ENCODE measurements around the gene COBL.

The COBL gene

GRCh38 chr7:51250512-51250911 is 66.1 kb downstream of the COBL start:
- no peak for DNase-seq

DNA sequence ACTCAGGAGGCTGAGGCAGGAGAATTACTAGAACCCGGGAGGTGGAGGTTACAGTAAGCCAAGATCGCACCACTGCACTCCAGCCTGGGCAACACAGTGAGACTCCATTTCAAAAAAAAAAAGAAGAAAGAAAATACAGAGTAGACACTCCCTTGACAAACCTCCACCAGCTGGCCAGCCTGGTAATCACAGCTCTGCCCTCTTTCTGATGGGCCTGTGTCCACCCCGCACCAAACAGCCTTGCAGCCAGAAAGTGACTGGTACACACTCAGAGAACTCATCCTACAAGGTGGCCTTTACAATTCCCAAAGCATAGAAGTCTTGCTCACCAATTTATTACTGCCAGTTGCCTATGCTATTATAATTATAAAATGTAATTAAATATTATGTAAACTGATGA is 66.6 kb downstream of the COBL start:
- no peak for DNase-seq

GRCh38 chr7:51249187-51249945 is 67.2 kb downstream of the COBL start:
- no peak for DNase-seq

- peak; percentile 60 for DNase-seq
Observed at GRCh38 chr7:51246258-51247245, 70.1 kb downstream of the COBL start.

DNA sequence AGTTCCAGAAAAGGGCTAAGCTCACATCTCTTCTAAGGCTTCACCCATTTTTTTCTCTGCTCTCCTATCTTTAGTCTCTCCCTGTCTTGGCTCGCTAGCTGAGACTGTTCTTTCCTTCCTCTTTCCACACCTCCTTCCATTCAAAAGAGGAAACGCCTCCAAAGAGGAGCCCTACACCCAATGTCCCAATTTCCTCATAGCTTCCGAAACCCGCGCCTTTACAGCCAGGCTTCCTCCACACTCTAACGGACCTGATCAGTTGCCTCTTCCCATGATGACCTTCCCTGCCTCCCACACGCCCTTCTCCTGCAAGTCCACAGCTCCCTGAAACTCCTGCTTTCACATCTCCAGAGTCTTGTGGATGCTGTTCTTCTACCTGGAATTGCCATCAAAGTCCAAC is 71.7 kb downstream of the COBL start:
- no peak for DNase-seq

- DNase-seq, result no peak
Observed at GRCh38 chr7:51244053-51244452, 72.6 kb downstream of the COBL start.

DNA sequence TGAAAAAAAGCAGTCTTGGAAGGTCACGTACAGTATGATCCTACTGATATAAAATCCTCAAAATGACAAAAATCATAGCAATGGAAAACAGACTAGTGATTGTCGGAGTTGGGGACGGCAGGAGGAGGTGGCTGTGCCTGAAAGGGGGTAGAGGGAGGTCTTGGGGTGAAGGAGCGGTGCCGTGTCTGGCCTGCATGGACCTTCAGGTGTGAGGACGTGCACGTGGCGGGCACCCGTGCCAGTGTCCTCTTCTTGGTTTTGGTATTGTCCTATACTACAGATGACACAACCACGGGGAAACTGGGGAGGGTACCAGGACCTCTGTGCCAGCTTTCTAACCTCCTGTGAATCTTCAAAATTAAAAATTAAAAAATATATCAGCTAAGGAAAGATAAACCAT is 73.0 kb downstream of the COBL start:
- DNase-seq, result no peak

DNA sequence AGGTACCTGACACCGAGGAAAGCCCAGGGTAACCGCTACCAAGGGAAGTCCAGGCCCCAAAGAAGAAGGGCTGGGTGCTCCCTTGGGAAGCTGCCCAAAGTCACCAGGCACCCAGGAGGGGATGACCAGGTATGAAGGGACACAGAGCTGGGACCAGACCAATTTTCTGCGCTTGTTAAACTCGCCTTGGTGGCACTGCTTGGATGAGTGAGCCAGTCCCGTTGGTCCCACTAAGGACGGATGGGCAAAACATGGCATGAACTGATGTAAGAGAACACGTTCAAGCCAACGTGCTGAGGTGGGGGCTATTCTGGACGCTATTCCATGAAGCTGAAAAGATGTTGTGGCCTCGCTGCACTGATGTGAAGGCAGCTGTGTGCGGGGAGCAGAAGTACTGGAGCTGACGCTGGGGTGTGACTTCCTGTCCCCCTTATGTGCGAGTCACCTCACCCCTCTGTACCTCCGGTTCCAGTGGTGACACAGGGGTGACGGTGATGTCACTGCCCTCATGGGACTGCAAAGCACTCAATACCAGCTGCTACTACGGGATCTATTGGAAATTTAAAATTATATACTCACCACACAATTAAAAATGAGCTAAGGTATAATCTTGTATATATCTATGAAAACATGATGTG is 73.6 kb downstream of the COBL start:
- no peak for DNase-seq

GRCh38 chr7:51242007-51242691 is 74.5 kb downstream of the COBL start:
- no peak for DNase-seq

DNA sequence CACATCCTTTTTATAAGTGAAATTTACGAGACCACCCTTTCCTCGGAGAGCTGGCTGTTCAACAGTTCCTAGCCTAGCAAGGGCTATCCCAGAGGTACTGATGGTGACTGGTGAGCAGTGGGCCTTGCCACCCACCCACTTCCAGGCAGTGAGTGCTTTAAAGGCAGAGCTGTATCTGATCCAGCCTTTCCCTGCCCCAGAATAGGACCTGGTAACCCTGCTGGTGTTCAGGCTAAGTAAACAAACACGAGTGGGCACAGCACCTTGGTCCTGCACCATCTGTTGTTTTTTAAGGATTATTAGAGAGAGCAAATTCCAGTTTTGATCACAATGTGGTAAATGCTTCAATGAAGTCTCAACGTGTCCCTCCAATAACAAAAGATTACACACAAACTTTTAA is 75.7 kb downstream of the COBL start:
- peak; percentile 6 for DNase-seq

- no peak for DNase-seq
Observed at GRCh38 chr7:51239691-51240090, 76.9 kb downstream of the COBL start.

GRCh38 chr7:51238981-51239495 is 77.6 kb downstream of the COBL start:
- no peak for DNase-seq

GRCh38 chr7:51237446-51238133 is 79.0 kb downstream of the COBL start:
- DNase-seq, result no peak

DNA sequence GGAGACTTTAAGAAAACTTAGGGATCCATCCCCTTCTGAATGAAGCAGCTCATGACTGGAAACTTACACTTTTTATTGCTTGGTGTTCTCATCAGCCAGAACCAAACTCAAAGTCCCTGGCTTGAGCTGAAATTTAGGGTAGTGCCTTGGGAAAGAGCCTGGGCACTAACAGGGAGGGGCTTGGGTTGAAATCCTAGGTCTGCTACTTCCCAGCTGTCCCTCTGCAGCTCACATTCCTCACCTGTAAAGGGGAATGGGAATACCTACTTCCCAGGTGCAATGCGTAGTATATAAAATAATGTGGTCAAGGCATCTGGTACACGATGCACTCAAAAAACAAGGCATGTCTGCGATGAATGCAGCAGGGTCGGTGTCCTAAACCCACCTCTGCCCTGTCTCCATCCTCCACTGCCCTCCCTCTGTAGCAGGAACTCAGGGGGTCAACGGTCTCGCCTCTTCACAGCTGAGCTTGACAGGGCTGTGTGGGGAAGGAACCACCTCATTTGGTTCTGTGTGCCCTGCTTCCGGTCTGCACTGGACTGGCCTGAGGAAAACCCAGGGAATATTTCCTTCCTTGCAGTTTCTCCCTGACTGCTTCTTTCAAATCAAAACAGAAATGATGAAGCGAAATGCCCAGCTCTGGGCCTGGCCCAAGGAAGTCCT is 80.0 kb downstream of the COBL start:
- no peak for DNase-seq

GRCh38 chr7:51235593-51236313 is 80.9 kb downstream of the COBL start:
- DNase-seq, result no peak

- no peak for DNase-seq
Observed at GRCh38 chr7:51234609-51235308, 81.8 kb downstream of the COBL start.

DNA sequence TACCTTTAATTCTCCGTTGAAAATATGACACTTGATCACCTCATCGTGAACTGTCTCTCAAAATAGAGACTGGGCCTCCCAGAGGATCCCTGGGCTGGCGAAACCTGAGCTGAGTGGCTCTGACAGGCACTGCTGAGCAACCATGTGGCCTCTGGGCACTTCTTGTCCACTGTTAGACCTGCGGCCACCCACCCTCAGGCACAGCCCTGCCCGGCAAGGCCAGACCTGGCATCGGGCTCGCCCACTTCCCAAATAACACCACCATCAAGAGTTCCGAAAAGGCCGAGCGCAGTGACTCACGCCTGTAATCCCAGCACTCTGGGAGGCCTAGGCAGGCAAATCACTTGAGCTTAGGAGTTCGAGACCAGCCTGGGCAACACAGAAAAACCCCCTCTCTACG is 82.5 kb downstream of the COBL start:
- DNase-seq, result peak; percentile 13

DNA sequence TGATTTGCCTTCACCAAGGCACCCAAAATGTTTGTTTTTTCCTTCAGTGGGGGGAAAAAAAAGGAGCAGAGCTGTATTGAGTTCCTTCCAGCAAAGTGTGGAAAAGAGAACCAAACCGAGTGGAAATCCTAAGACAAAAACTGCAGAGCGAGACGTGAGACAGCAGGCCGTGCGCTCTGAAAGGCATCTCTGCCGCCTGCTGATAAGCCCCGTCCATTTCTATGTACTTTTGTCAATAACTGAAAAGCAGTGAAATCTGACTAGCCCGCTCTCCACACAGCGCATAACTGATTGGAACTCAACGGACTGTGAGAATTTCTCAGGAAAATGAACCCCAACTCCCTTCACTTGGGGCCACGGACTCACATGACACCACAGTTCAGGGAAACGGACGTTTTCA is 83.2 kb downstream of the COBL start:
- peak; percentile 32 for DNase-seq

DNA sequence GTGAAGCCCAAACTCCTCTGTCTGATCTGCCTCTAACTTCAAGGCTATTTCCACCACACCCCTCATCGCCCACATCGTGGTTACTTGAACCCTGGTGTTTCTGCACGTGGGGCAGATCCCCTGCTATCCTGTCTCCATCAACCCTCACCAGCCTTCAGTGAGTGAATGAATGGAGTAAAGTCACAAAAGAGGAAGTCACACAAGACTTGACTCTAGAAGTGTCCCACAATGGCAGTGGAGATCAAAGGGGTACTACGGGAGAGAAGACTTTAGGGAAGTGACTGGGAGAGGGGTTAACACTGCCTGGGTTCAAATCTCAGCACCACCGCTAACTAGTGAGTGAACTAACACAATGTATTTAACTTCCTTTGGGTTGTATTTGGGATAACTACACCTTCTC is 85.9 kb downstream of the COBL start:
- no peak for DNase-seq

DNA sequence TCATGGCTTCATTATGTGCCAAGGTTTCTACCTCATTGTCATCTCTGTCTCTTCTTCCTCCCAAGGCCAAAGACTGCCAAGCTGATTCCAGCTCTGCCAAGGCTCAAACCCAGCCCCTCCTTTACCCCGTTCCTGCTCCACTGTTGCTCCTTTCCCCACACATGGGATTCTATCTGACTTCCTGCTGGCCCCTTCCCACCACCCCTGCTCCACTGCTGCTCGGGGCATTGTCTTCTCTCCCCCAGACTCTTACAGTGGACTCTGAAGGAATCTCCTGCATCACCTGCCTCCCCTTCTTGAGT is 86.3 kb downstream of the COBL start:
- no peak for DNase-seq

Data from NCI-H1092 treated with DMSO at 0.1 percent for 48 hours (cell line).